GM12875 (cell line): ENCODE results near the gene IPO9.

ENCODE experiments used
- H3K4me3 ChIP-seq: one replicate; pipeline ENCODE4 v1.5.1; 2011; ENCODE audit warnings: low read depth, low read length, control low read depth
- TF ChIP-seq, protein P1 (sequence below): IDR thresholded peaks from 2 replicates; pipeline ENCODE4 v1.5.1; 2011; ENCODE audit warnings: low read depth, mild to moderate bottlenecking, control low read depth, inconsistent platforms, low read length, moderate library complexity, borderline replicate concordance; ENCODE audit not compliant: insufficient read depth

Gene IPO9

DNA sequence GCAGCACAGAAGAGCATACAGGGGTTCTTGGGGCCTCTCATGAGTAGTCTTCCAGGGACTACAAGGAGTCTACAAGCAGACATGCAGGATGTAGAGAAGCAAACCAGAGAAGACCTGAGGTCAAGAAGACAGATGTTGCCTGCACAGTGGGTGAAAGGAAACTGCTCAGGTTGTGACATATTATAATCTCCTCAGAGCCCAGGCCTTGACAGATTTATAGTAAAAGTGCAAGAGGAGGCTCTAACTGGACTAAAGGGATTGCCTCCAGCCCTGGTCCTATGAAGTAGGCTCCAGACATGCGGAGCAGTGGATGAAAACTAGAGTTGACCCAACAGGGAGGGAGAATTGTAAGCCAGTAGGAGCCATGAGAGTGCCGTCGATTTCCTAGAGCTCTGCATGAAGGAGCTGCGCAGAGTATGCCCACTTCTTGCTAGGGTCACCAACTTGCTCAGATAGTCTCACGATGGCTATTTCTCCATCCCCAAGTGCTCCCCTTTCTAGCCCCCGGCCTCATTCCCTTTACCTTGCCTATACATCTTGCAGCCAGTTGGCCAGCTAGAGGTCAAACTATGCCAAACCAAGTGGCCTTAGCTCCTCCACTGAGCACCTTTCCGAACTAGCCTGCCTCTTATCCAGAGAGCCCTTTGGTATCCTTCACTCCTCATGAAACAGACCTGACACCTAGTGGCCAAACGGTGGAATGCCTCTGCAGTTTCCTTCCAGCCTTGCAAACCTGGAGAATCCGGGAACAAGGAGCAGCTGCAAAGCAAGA is 36.2 kb upstream of the IPO9 start:
- no peak overlapping the region for H3K4me3 ChIP-seq
- TF ChIP-seq, protein P1, sequence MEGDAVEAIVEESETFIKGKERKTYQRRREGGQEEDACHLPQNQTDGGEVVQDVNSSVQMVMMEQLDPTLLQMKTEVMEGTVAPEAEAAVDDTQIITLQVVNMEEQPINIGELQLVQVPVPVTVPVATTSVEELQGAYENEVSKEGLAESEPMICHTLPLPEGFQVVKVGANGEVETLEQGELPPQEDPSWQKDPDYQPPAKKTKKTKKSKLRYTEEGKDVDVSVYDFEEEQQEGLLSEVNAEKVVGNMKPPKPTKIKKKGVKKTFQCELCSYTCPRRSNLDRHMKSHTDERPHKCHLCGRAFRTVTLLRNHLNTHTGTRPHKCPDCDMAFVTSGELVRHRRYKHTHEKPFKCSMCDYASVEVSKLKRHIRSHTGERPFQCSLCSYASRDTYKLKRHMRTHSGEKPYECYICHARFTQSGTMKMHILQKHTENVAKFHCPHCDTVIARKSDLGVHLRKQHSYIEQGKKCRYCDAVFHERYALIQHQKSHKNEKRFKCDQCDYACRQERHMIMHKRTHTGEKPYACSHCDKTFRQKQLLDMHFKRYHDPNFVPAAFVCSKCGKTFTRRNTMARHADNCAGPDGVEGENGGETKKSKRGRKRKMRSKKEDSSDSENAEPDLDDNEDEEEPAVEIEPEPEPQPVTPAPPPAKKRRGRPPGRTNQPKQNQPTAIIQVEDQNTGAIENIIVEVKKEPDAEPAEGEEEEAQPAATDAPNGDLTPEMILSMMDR, result peak; percentile 94

DNA sequence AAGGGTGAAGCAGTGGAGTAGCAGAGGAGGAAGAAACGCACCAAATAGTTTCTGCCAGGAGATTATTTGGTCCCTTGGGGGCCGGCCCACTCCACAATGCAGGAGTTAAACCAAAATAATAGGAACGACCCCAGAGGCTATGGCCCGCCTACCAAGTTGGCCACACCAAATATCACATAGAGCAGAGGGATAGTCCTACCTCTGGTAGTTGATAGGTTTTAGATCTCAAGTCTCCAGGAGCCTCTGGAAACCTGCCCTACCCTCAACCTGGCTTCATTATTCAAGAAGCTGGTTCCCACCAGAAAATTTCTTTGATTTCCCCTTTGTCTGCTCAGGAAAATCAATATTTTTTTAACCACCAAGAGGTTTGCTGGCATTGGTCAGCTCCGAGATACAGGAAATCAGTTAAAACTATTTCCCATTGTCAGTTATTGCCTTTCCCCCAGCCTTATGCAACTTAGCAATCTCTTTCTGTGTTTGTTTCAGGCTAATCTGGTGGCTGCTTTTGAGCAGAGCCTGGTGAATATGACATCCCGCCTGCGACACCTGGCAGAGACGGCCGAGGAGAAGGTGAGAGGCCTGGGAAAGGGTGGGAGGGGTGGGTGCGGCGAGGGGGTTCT is 35.5 kb upstream of the IPO9 start:
- H3K4me3 ChIP-seq, result no peak overlapping the region
- TF ChIP-seq, protein P1, result no peak

DNA sequence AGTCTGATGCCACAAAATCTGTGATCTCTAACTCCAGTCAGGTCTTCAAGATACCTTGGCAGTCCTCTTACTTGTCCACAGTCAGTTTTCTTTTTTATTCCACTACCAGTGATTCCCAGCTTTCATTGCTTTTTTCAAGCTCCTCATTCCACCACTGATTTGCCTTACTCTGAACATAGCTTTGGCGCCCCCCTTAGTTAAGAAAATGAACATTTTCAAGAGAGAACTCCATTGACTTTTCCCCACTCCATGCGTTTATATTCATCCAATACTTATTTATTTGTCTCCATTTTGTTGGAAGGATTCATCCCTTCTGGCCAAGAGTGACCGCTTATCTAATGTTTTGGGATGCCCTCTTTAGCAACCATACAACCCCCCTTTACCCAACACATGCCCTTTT is 33.9 kb upstream of the IPO9 start:
- TF ChIP-seq, protein P1, result no peak; the same call in 1 of the 2 replicates
- H3K4me3 ChIP-seq, result no peak overlapping the region

DNA sequence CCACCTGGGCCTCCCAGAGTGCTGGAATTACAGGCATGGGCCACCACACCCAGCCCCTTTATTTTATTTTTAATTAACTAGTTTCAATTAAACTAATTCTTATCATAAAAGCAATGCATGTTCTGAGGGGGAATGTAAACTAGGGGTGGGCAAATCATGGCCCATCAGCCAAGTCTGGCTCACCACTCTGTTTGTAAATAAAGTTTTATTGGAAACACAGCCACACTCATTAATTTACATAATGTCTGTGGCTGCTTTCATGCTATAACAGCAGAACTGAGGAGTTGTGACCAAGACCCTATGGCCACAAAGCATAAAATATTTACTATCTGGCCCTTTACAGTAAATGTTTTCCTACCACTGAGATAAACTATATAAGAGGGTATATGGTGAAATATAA is 28.7 kb upstream of the IPO9 start:
- H3K4me3 ChIP-seq, result no peak overlapping the region
- TF ChIP-seq, protein P1, result no peak

DNA sequence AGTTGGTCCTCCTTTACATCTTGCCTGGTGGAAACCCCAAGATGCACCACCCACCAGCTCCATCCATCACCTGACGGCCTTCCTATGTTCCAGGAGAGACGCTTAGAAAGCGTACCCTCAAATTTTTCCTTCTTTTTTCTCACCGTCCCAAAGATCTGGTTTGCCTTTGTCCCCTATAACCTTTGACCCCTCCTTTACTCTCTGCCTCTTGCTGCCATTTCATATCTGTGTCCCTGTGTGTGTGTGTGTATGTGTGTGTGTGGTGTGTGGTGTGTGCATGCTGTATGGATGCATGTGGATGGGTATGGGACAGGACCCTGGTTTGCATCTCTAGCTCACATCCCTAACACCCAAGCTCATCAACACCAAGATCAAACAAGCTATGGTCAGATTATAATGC is 22.2 kb upstream of the IPO9 start:
- TF ChIP-seq, protein P1, result no peak

DNA sequence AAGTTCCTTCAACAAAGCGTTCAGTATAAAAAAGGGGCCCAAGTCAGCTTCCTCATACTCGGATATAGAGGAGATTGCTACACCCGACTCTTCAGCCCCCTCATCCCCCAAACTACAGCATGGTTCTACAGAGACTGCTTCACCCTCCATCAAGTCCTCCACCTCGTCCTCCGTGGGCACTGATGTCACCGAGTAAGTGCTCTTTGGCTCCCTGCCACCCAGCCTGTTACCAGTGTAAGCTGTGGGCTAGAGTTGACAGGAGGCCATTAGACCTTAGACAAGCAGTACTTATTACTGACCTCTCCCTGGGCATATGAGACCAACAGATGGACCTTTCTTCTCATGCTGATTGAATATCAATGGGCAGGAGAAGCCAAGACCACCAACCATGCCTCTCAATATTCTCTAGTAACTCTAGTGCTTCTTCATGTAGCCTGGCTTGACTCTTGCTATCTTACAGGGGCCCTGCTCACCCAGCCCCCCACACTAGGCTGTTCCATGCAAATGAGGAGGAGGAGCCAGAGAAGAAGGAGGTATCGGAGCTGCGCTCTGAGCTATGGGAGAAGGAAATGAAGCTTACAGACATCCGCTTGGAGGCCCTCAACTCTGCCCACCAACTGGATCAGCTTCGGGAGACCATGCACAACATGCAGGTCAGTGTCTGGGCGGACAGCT is 20.9 kb upstream of the IPO9 start:
- H3K4me3 ChIP-seq, result no peak overlapping the region
- TF ChIP-seq, protein P1, result no peak

More for the DNA sequence above, 22.2 kb upstream of the IPO9 start:
- H3K4me3 ChIP-seq, result no peak overlapping the region
